MM.1S (cell line): ENCODE results near the gene SUPT4H1.

Experiments
- CTCF ChIP-seq: fragments of 300-600 bp; sonication (generic); IDR thresholded peaks from 2 replicates; pipeline ENCODE4 v1.5.1; 2016; ENCODE audit warnings: antibody characterized with exemption, low read length, mixed read lengths
- EZH2 ChIP-seq: fragments of 300-600 bp; sonication (generic); optimal IDR thresholded peaks from 2 replicates; pipeline ENCODE3; 2017; ENCODE audit warnings: low read depth, mild to moderate bottlenecking, antibody characterized with exemption, low read length, mixed read lengths
- EZH2phosphoT487 ChIP-seq: fragments of 300-600 bp; sonication (generic); IDR thresholded peaks from 2 replicates; pipeline ENCODE4 v1.6.1; 2018; ENCODE audit warnings: antibody characterized with exemption, low read length

- TF ChIP-seq CTCF (no peak), EZH2 (no peak), EZH2phosphoT487 (no peak)
Observed at GRCh38 chr17:58398574-58399266, 46.7 kb upstream of the SUPT4H1 start.
